Measurements from ENCODE around the gene TRIM75. TPM values are rescaled to one million over a fixed set of nuclear protein-coding genes. Genes with fewer than 3 reads are reported as not detected.
A peak's percentile ranks its signal among the peaks of the same experiment; 100 is the strongest.

TRIM75 gene
- total RNA-seq, 2 donors from 2014 or later = not detected

DNA sequence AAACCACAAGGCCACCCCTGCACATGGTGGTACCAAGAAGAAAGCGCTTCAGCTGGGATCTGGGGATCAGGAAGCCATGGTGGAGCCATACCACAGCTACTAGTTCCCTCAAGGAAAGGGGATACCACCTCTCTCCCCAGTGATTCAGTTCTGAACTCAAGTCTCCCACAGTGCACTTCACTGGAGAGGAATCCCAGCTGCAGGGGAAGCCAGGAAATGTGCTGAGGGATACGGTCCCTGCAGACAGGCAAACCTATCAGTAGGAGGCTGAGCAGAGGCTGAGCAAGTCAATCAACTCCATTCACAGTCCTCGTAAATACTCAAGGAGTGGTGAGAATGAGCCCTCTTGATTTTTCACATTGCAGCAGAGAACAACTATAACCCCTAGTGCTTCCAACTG, 48.0 kb downstream of the TRIM75 start:
- no peak overlapping the region for H3K27ac ChIP-seq (ENCODE audit: low read depth, low read length)
- DNase-seq = no peak
- Mint-ChIP-seq H3K27me3 (ENCODE audit: insufficient read depth) (no peaks in the 10 kb centered on the region), H3K27ac (no peak overlapping the region), H3K36me3 (ENCODE audit: low read depth) (peaks cover 32% of the 10 kb centered on the region), H3K4me3 (no peak overlapping the region), H3K9me3 (no peaks in the 10 kb centered on the region), H3K4me1 (peaks cover 4% of the 10 kb centered on the region)
- no peaks in the 10 kb centered on the region for H3K27me3 ChIP-seq (ENCODE audit: control insufficient read depth, insufficient read depth, low read length, poor library complexity, severe bottlenecking)
- H3K4me1 ChIP-seq (ENCODE audit: control insufficient read depth, insufficient read depth, low read length) = peaks cover 3% of the 10 kb centered on the region
- 85 to 93% methylated on average over 3 of the region's 3 CpGs for WGBS, 2 experiments (ENCODE audit: insufficient coverage in 1 of 2, insufficient read length in 1 of 2)
- H3K9me3 ChIP-seq (ENCODE audit: control insufficient read depth, low read length) = no peaks in the 10 kb centered on the region
- peaks cover 25% of the 10 kb centered on the region for H3K36me3 ChIP-seq (ENCODE audit: control insufficient read depth, insufficient read depth, low read length)
- H3K4me3 ChIP-seq (ENCODE audit: low read length) = no peak overlapping the region
- TF ChIP-seq, protein P1, sequence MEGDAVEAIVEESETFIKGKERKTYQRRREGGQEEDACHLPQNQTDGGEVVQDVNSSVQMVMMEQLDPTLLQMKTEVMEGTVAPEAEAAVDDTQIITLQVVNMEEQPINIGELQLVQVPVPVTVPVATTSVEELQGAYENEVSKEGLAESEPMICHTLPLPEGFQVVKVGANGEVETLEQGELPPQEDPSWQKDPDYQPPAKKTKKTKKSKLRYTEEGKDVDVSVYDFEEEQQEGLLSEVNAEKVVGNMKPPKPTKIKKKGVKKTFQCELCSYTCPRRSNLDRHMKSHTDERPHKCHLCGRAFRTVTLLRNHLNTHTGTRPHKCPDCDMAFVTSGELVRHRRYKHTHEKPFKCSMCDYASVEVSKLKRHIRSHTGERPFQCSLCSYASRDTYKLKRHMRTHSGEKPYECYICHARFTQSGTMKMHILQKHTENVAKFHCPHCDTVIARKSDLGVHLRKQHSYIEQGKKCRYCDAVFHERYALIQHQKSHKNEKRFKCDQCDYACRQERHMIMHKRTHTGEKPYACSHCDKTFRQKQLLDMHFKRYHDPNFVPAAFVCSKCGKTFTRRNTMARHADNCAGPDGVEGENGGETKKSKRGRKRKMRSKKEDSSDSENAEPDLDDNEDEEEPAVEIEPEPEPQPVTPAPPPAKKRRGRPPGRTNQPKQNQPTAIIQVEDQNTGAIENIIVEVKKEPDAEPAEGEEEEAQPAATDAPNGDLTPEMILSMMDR (conservative IDR thresholded peaks at IDR 0.05) = no peak
- H3K9ac ChIP-seq (ENCODE audit: extremely low read depth, low read length, poor library complexity, severe bottlenecking) = no peak overlapping the region

DNA sequence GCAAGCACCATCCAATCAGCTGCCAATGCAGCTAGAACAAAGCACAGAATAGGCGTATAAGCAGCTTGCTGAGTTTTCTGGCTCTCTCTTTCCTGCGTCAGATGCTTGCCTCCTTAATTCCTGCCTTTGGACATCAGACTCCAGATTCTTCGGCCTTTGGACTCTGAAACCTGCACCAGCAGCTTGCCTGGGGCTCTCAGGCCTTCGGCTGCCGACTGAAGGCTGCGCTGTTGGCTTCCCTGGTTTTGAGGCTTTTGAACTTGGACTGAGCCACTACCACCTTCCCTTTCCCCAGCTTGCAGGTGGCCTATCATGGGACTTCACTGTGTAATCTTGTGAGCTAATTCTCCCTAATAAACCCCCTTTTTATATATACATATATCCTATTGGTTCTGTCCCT, 52.9 kb downstream of the TRIM75 start:
- Histone ChIP-seq H3K36me3 (ENCODE audit: control insufficient read depth, insufficient read depth, low read length) (peaks cover 13% of the 10 kb centered on the region), H3K27me3 (ENCODE audit: control insufficient read depth, insufficient read depth, low read length, poor library complexity, severe bottlenecking) (no peaks in the 10 kb centered on the region), H3K27ac (ENCODE audit: low read depth, low read length) (no peak overlapping the region), H3K4me3 (ENCODE audit: low read length) (no peak overlapping the region), H3K4me1 (ENCODE audit: control insufficient read depth, insufficient read depth, low read length) (peaks cover 4% of the 10 kb centered on the region), H3K9me3 (ENCODE audit: control insufficient read depth, low read length) (no peaks in the 10 kb centered on the region), H3K9ac (ENCODE audit: extremely low read depth, low read length, poor library complexity, severe bottlenecking) (no peak overlapping the region)
- Mint-ChIP-seq H3K27ac (peak overlapping the region; percentile 19), H3K36me3 (ENCODE audit: low read depth) (peaks cover 8% of the 10 kb centered on the region), H3K4me3 (no peak overlapping the region), H3K27me3 (ENCODE audit: insufficient read depth) (no peaks in the 10 kb centered on the region), H3K4me1 (peaks cover 6% of the 10 kb centered on the region), H3K9me3 (no peaks in the 10 kb centered on the region)
- TF ChIP-seq, protein P1 (conservative IDR thresholded peaks at IDR 0.05) = no peak
- WGBS, 2 experiments (ENCODE audit: insufficient coverage in 1 of 2, insufficient read length in 1 of 2) = 83 to 89% methylated on average over 4 to 6 of the region's 6 CpGs
- no peak for DNase-seq

Other genes starting within 250 kb of the TRIM75 start
- 10 to 100 TPM in 1 of 2 donors, 1 to 10 TPM in 1; 3.3 to 21.5 TPM for gene APELA, start 176.7 kb upstream of the TRIM75 start, total RNA-seq
- gene TRIM61, start 76.2 kb upstream of the TRIM75 start, total RNA-seq = 1 to 10 TPM; 2.7 to 3.8 TPM
- not detected for gene TRIM60, start 21.9 kb upstream of the TRIM75 start, total RNA-seq
- gene TMEM192, start 59.0 kb downstream of the TRIM75 start, total RNA-seq = 10 to 100 TPM; 13.1 to 15.1 TPM
- 10 to 100 TPM; 11.6 to 16.0 TPM for gene KLHL2, start 153.7 kb downstream of the TRIM75 start, total RNA-seq